ENCODE measurements around the gene NUP214. TPM values are rescaled to one million over a fixed set of nuclear protein-coding genes. Genes with fewer than 3 reads are reported as not detected.

NUP214 gene
- total and polyA plus RNA-seq, 8 donors = 43.8 to 58.4 (median 47.4) TPM

DNA sequence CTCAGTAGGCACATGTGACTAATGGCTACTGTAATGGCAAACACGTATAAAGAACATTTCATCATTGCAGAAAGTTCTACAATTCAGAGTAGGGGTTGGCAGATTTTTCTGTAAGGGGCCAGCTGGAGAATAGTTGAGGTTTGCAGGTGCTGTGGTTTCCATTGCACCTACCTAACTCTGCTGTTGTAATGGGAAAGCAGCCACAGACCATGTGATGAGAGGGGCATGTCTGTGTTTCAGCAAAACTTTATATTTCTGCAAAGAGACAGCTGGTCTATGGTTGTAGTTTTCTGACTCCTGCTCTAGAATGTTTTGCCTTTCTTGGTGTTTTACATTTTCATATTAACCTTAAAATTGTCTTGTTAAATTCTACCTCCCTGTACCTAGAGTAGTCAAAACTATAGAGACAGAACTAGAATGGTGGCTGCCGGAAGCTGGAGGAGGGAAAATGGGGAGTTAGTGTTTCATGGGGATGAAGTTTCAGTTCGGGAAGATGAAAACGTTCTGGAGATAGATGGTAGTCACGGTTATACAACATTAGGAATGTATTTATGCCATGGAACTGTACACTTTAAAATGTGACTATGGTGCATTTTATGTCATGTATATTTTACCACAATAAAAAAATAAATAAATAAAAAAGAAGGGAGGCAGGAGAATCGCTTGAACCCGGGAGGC, 44.3 kb downstream of the NUP214 start:
- Histone ChIP-seq H3K27me3 (no peaks in the 10 kb centered on the region), H3K4me3 (no peak overlapping the region), H3K27ac (no peak overlapping the region), H3K36me3 (peaks cover 0 to 65% of the 10 kb centered on the region in 2 donors), H3K9me3 (no peaks in the 10 kb centered on the region), H3K4me1 (no peaks in the 10 kb centered on the region)
- intact Hi-C loops (cut with DNase I) = no loop called here
- no peak for ATAC-seq
- no peak for TF ChIP-seq CTCF (IDR thresholded peaks at IDR 0.05)
- no peak for DNase-seq

- ATAC-seq = no peak
- H3K36me3 ChIP-seq = peaks cover 0 to 76% of the 10 kb centered on the region in 2 donors
Measured at GRCh38 chr9:131173995-131174394, 48.6 kb downstream of the NUP214 start.

GRCh38 chr9:131174681-131175239, 49.4 kb downstream of the NUP214 start:
- Histone ChIP-seq H3K4me3 (no peak overlapping the region), H3K27ac (no peak overlapping the region), H3K4me1 (peaks cover 0 to 4% of the 10 kb centered on the region in 2 donors), H3K27me3 (no peaks in the 10 kb centered on the region), H3K9me3 (no peaks in the 10 kb centered on the region), H3K36me3 (peaks cover 0 to 84% of the 10 kb centered on the region in 2 donors)
- ATAC-seq = no peak
- no peak for TF ChIP-seq CTCF (IDR thresholded peaks at IDR 0.05)
- no peak for DNase-seq
- intact Hi-C loops (cut with DNase I) = loop anchor here in 1 of 2 donors (5.0 kb wide), 1 partner anchor 163 kb away; no protein-coding TSS in a partner anchor

More at GRCh38 chr9:131173995-131174394, 48.6 kb downstream of the NUP214 start:
- no peaks in the 10 kb centered on the region for H3K27me3 ChIP-seq
- no peak overlapping the region for H3K4me3 ChIP-seq
- peaks cover 0 to 4% of the 10 kb centered on the region in 2 donors for H3K4me1 ChIP-seq
- intact Hi-C loops (cut with DNase I) = no loop called here
- TF ChIP-seq CTCF (IDR thresholded peaks at IDR 0.05) = no peak
- H3K9me3 ChIP-seq = no peaks in the 10 kb centered on the region
- no peak for DNase-seq
- H3K27ac ChIP-seq = no peak overlapping the region

DNA sequence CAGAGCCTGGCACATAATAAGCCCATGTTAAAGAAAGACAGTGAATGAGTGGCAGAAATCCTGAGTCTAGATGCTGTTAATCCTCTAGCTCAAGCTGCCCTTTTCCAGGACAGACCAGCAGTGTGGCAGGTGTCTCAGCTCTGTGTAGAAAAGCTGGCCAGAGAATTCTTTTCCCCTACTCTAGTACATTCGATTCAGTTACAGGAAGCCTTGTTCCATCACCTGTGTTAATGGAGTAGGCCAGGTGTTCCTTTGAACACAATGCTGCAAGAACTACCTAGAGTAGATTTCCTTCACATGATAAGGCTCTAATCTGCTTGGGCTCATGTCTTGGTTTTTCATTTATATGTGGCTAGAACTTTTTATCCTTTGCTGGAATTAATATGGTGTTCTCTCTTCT, 52.5 kb downstream of the NUP214 start:
- DNase-seq = no peak
- no peak for TF ChIP-seq CTCF (IDR thresholded peaks at IDR 0.05)
- ATAC-seq = no peak
- Histone ChIP-seq H3K27me3 (no peaks in the 10 kb centered on the region), H3K27ac (no peak overlapping the region), H3K36me3 (peaks cover 0 to 91% of the 10 kb centered on the region in 2 donors), H3K9me3 (no peaks in the 10 kb centered on the region), H3K4me3 (no peak overlapping the region), H3K4me1 (peaks cover 0 to 4% of the 10 kb centered on the region in 2 donors)
- intact Hi-C loops (cut with DNase I) = loop anchor here in 1 of 2 donors (5.0 kb wide), 1 partner anchor 159 kb away; no protein-coding TSS in a partner anchor

DNA sequence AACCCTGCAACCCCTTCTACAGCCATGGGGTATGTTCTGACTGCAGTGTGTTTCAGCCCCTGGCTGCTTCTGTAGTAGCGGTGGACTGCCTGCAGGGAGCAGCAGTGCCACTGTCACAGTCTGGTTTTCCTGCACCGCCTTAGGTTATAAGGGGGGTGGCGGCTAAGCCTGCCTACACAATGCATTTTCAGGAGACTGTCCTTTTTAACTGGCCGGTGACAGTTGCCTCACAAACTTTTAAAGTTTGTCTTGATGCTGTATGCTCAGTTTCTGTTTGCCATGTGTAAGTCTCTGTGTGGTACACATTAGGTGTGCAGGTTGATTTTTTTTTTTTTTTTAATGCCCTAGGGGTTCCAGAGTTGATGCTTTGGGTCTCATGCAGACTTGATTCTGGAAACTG, 53.0 kb downstream of the NUP214 start:
- Histone ChIP-seq H3K36me3 (peaks cover 0 to 92% of the 10 kb centered on the region in 2 donors), H3K9me3 (no peaks in the 10 kb centered on the region), H3K4me3 (no peak overlapping the region), H3K27me3 (no peaks in the 10 kb centered on the region), H3K4me1 (peaks cover 0 to 4% of the 10 kb centered on the region in 2 donors), H3K27ac (no peak overlapping the region)
- ATAC-seq (peak; percentile 98), DNase-seq (peak; percentile 16 to 81 (median 54))
- intact Hi-C loops (cut with DNase I) = loop anchor here in 1 of 2 donors (5.0 kb wide), 1 partner anchor 159 kb away; no protein-coding TSS in a partner anchor
- TF ChIP-seq CTCF (IDR thresholded peaks at IDR 0.05) = peak; percentile 94 to 95
